Fibroblast of the aortic adventitia (primary cell): Measurements from ENCODE around the gene PITRM1. TPM values are rescaled to one million over a fixed set of nuclear protein-coding genes. Genes with fewer than 3 reads are reported as not detected.
"Not testable (repeated sequence)": the region's sequence is repeated elsewhere in the genome, so short reads cannot be mapped to it uniquely, and the experiment has no call there.

Source experiments
- DNase-seq: peaks from one replicate; pipeline ENCODE4 v3.0.0-alpha.2; 2010; ENCODE audit warnings: low read depth
- H3K4me3 ChIP-seq: 2 replicates; pipeline ENCODE4 v1.5.1; 2011; ENCODE audit warnings: low read depth, mild to moderate bottlenecking, control low read depth, low read length, moderate library complexity
- CTCF ChIP-seq: IDR thresholded peaks from 2 replicates; pipeline ENCODE4 v1.5.1; 2011; ENCODE audit warnings: mild to moderate bottlenecking, low read length, control low read depth, inconsistent platforms; ENCODE audit not compliant: insufficient read depth
- total RNA-seq: library from RNA; depleted of rRNA; stranded (reverse); fragments of >200 nt; gene quantifications from 2 replicates; pipeline ENCODE4 v1.2.3, GENCODE V29; 2012; ENCODE audit warnings: low replicate concordance

PITRM1 gene
- total RNA-seq, 1 donor: 110 TPM

GRCh38 chr10:3178042-3178441 is 5.5 kb upstream of the PITRM1 start:
- TF ChIP-seq CTCF: no peak
- DNase-seq: no peak
- no peak overlapping the region for H3K4me3 ChIP-seq

DNA sequence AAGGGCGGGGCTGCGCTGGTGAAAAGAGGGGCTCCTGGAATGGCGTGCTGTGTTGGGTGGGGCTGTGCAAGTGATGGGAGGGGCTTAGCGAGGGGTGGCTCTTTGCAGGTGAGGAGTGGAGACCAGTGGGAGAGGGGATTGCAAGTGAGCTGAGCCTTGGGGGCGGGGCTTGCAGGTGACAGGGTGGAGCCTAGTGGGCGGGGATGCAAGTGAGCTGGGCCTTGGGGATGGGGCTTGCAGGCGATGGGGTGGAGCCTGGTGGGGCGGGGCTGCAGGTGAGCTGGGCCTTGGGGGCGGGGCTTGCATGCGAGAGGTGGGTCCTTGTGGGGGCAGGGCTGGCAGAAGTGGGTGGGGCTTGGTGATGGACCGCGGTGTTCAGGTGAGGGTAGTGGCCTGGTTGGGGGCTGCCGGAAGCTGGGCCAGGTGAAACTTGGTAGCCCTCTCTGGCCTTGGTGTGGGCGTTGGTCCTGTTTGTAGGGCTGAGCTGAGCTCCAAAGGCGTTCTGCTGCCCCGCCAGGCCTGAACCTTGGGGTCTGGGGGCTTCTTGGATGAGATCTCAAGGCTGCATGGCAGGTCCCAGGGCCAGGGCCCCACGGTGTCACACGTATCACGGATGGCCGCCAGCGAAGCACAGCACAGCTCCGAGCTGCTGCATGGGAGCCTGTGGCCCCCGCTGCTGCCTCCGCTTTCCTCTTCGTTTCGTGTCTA is 743 bp upstream of the PITRM1 start:
- no peak for DNase-seq
- peak overlapping the region; percentile 63 for H3K4me3 ChIP-seq
- TF ChIP-seq CTCF: no peak

- no peak for TF ChIP-seq CTCF
- peak overlapping the region; percentile 88 for H3K4me3 ChIP-seq
- peak; percentile 72 for DNase-seq
Measured at GRCh38 chr10:3172081-3172445, 519 bp downstream of the PITRM1 start.

GRCh38 chr10:3171488-3171887 is 1.1 kb downstream of the PITRM1 start:
- not testable (repeated sequence) for DNase-seq
- peak overlapping the region; percentile 88 for H3K4me3 ChIP-seq

GRCh38 chr10:3169673-3170072 is 2.9 kb downstream of the PITRM1 start:
- DNase-seq: no peak
- TF ChIP-seq CTCF: no peak
- no peak overlapping the region for H3K4me3 ChIP-seq

- no peak for DNase-seq
- H3K4me3 ChIP-seq: no peak overlapping the region
- TF ChIP-seq CTCF: no peak
Measured at GRCh38 chr10:3169271-3169670, 3.3 kb downstream of the PITRM1 start.

DNA sequence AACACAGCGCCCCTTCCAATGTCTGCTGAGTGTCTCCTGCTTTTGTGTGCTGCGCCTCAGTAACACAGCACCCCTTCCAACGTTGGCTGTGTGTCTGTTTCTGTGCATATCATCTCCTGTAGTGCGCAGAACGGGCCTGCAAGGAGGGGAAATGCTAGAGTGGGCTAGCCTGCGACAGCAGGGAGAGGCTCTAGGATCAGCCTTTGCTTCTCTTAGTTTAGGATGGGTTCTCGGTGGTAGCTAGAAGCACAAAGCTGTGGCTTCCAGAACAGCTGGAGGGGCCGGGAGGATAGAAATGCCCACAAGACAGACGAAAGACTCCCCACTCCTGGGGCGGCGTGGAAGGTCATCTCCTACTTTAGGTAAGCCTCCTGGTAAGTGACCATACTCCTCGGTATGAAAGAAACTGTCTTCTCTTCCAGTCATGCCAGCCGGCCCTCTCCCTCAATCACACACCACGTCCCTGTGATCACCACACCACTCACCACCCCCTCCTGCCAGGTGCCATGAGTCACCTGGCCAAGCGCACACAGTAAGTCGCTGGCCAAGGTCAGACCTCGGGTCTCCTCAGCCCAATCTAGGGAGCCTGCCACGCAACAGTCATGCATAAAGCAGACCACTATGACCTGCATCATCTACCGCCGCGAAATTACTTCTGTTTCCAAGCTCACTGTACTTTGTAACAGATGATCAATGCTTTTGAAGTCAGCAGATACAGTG is 4.8 kb downstream of the PITRM1 start:
- no peak for TF ChIP-seq CTCF
- no peak for DNase-seq
- H3K4me3 ChIP-seq: no peak overlapping the region
